Activated naive CD8-positive, alpha-beta T cell (primary cell): ENCODE measurements around the gene EFNB2.

Experiments
- H3K27ac Mint-ChIP-seq: one replicate; pipeline ENCODE4 v1.8.0; 2021; ENCODE audit warnings: mixed read lengths
- H3K27me3 Mint-ChIP-seq: one replicate; pipeline ENCODE4 v1.8.0; 2021; ENCODE audit warnings: mixed read lengths
- H3K36me3 Mint-ChIP-seq: one replicate; pipeline ENCODE4 v1.8.0; 2021; ENCODE audit warnings: mixed read lengths
- H3K4me1 Mint-ChIP-seq: one replicate; pipeline ENCODE4 v1.8.0; 2021; ENCODE audit warnings: low read depth, mixed read lengths
- H3K4me3 Mint-ChIP-seq: one replicate; pipeline ENCODE4 v1.8.0; 2021; ENCODE audit warnings: mild to moderate bottlenecking, mixed read lengths
- H3K9me3 Mint-ChIP-seq: one replicate; pipeline ENCODE4 v1.8.0; 2021; ENCODE audit warnings: low read depth, mixed read lengths

The EFNB2 gene

DNA sequence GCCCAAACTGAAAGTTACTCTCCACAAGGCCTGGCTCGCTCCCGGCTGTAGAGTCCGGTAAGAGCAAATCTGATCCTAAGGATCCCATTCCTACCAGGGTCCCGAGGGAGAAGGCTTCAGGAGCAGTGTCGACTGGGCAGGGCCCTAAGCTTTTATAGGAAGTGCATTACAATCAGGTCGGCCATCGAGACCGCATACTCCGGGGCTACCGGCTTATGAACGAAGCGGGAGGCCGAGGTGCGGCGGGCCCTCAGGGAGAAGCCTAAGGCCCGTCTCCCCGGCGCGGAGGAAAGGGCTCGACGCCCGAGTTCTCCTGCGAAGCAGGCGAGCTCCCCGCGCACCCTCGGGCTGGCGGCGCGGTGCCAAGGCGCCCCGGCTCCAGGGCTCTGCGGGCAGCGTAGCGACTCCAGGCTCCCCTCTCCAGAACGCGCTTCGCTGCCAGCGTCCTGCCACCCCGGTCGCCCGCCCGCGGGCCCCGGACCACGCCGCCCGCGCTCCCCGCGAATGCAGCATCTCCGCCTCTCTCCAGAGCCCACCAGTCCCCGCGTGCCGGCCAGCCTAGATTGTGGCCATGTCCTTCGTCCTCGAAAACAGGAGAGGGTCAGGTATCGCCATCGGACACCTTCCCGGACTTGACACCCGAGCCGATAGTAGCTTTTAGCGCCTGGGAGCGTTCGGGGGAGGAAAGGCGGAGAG lies 1.4 kb downstream of the EFNB2 start:
- peak overlapping the region; percentile 73 for H3K4me3 Mint-ChIP-seq
- no peak overlapping the region for H3K27ac Mint-ChIP-seq
- H3K9me3 Mint-ChIP-seq = no peaks in the 10 kb centered on the region
- peaks cover 19% of the 10 kb centered on the region for H3K4me1 Mint-ChIP-seq
- H3K36me3 Mint-ChIP-seq = no peaks in the 10 kb centered on the region
- peaks cover 23% of the 10 kb centered on the region for H3K27me3 Mint-ChIP-seq

DNA sequence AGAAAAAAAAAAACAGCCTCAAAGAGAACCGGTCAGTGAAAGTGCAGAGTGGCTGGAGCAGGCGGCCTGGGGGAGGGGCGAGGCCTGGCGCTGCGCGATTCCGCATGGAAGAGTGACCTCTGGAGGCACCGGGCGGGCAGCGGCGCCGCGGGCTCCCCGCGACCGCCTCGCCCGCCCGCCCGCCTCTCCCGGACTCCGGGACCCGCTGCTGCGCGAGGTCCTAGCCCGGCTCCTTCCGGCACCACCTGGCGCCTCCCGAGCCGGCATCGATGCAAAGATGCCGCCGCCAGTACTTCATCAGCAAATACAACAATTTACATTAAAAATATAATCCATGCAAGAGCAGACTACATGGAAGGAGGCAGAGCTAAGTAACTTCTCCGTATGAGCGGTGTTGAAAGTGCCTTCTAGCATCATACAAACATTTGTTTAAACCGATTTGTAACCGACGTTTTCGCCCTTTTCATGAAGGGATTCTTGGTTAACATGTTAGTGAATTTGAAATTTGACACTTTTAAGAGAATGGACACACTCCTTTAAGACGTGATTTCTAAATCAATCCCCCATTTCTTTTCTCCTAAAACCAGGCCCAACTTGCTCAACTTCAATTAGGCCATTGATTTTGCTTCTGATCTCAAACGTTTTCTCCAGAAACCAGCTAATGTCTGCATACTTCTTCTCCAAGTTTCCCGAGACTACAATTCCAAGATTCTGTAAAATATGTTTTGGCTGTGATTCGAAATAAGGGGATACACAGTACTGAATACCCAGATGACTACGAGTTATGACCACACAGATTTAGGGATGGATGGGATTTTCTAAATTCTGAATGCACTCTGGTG lies 2.1 kb downstream of the EFNB2 start:
- peak overlapping the region; percentile 69 for H3K4me3 Mint-ChIP-seq
- H3K27me3 Mint-ChIP-seq = peaks cover 23% of the 10 kb centered on the region
- peaks cover 19% of the 10 kb centered on the region for H3K4me1 Mint-ChIP-seq
- no peaks in the 10 kb centered on the region for H3K36me3 Mint-ChIP-seq
- H3K9me3 Mint-ChIP-seq = no peaks in the 10 kb centered on the region
- no peak overlapping the region for H3K27ac Mint-ChIP-seq

DNA sequence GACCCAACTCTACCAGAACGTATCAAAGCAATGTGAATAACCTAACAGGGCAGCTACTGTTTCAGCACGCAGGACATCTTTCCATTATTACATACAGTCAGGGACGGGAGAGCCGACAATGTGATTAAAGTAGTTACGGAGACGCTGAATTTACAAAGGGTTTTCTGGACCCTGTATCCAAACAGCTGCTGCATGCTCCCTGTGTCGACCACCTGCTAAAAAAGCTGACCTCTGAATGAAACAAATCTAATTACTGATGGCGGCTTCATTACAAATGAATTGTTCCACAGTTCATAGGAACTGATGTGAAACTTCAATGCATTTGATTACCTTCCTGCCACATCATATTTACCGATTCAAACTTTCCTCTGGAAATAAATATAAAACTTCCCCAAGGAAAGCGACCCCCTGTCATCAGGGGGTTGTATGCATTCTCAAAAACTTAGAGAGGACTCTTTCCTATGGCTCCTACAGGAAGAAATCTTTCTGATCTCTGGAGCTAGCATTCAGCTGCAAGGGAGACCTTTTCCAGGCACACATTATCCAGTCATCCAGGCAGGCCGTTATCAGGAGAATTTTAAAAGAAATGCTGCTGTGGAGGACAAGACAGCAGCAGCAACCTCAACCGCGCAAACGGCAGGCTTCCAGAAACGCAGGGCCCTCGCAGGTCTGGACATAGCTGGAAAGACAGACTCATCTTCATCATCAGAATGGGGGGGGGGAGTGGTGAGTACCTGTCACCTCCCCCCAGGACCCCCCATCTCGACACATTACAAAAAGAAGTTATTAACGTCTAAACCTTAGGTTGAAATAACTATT lies 3.1 kb downstream of the EFNB2 start:
- H3K36me3 Mint-ChIP-seq = no peaks in the 10 kb centered on the region
- H3K4me3 Mint-ChIP-seq = peak overlapping the region; percentile 62
- peaks cover 19% of the 10 kb centered on the region for H3K4me1 Mint-ChIP-seq
- no peaks in the 10 kb centered on the region for H3K9me3 Mint-ChIP-seq
- H3K27me3 Mint-ChIP-seq = peaks cover 23% of the 10 kb centered on the region
- H3K27ac Mint-ChIP-seq = no peak overlapping the region

DNA sequence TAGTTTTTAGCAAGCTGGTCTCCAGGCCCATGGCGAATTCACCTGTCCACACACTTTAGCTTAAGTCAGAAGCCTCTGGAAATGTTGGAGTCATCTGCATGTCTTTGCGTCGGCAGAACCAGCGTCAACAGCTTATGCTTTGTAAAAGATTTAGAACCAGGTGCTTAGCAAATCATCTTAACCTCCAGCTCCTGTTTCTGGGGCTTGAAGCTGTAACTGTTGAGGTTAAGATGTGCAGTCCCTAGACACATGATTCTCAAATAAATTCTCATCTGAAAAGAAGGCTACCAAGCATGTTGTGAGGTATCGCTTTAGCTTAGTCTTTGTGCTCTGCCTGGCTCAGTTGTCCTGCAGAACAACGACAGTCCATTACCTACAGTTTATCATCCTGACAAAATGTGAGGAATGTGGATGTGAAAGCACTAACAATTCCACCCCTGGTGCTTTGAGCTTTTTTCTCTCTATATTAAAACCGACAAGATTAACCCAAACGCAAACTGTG lies 4.4 kb downstream of the EFNB2 start:
- Mint-ChIP-seq H3K36me3 (no peaks in the 10 kb centered on the region), H3K27me3 (peaks cover 28% of the 10 kb centered on the region), H3K4me1 (peaks cover 13% of the 10 kb centered on the region), H3K4me3 (no peak overlapping the region), H3K9me3 (no peaks in the 10 kb centered on the region), H3K27ac (no peak overlapping the region)

DNA sequence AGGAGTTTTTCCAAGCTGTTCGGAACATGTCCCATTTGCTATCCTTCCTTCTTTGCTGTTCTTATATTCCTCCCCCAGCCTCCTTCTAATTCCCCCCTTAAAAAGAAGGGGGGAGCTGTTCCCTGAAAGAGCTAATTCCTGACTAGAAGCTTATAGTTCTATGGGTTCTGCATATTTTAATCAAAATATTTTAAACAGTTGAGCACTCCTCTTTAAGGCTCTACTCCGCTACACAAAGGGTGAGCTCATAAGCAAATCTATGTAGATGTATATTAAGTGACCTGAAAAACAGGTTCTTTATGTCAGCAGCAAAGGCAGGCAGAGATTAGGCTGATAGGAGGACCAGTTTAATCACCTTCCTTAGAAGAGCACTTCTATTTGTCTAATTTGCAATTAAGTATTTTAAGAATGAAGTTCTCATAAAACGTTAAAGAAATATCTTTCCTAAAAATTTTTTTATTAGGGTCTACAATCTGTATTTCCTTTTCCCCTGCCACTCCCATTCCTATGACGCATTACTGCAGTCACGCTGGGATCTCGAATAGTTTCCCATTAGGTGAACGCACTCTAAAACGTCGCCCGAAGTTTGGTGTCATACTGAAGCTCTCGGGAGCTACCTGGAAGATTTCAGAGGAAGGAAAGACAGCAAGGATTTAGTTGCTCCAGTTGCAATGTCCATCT lies 5.2 kb downstream of the EFNB2 start:
- H3K27me3 Mint-ChIP-seq = peaks cover 28% of the 10 kb centered on the region
- peaks cover 13% of the 10 kb centered on the region for H3K4me1 Mint-ChIP-seq
- H3K4me3 Mint-ChIP-seq = no peak overlapping the region
- no peak overlapping the region for H3K27ac Mint-ChIP-seq
- H3K9me3 Mint-ChIP-seq = no peaks in the 10 kb centered on the region
- H3K36me3 Mint-ChIP-seq = no peaks in the 10 kb centered on the region

DNA sequence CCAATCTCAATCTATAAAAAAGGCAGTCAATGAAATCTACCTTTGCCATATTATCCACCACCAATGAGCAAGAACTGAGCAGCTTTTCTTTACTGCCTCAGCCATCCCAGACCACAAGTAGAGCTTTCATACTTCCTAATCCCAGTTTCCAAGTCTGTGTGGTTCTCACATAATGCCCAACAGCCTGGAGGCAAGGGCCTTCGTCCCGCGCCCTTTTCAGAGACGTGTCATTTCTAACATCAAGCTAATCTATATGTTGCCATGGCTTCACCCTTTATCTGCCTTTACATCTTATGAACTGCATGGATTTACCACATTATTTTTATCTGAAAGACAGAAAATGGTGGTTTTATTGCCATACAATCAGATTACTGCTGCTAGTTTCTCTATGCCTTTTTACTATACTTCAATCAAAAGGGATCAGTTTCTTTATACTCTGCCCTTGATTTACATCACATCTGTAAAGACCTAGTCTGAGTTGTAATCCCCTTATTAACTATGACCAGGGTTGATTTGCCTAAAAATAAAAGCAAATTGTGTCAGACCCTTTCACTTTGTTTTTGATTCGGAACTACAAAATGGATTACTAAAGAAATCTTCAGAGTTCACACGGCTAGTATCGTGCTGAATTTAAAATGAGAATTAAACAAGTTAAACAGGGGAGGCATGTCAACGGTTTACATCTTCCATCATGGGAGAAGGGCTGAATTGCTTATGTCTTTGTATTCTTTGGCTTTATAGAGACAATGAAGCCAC lies 5.9 kb downstream of the EFNB2 start:
- H3K36me3 Mint-ChIP-seq = no peaks in the 10 kb centered on the region
- H3K27me3 Mint-ChIP-seq = peaks cover 28% of the 10 kb centered on the region
- H3K4me3 Mint-ChIP-seq = no peak overlapping the region

DNA sequence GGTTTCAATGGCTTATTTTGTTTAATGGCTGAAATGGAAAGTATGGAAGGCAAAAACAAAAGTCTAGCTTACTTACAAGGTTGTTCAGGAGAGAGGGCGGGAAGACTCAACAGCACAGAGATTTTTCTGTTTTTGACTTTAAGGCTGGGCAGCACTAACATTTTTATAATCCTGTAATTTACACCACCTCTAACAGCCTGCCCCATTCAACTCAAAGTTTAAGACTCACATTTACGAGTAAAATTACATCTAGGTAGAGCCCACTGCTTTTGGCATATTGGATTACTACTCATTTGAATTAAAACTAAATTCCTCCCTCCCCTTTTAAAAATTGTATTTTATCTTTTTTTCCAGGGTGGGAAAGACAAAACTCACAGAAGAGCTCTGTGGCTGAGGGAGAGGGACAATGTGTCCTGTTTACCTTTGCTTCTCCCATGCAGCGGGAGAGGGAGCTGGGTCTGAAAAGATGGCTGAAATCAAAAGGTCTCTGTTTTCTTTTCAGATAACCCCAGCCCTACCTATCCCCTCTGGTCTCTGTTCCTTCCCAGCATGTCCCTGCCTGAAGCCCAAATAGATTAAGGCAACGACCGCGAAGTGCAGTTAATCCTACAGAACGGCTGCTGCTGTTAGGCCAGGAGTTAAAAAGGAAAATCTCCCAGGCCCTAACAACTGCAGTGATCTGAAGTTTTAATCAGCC lies 6.6 kb downstream of the EFNB2 start:
- Mint-ChIP-seq H3K9me3 (no peaks in the 10 kb centered on the region), H3K36me3 (no peaks in the 10 kb centered on the region), H3K4me3 (no peak overlapping the region), H3K27me3 (peaks cover 29% of the 10 kb centered on the region), H3K27ac (no peak overlapping the region), H3K4me1 (peaks cover 10% of the 10 kb centered on the region)

More for the DNA sequence above, 5.9 kb downstream of the EFNB2 start:
- no peak overlapping the region for H3K27ac Mint-ChIP-seq
- H3K4me1 Mint-ChIP-seq = peaks cover 12% of the 10 kb centered on the region
- H3K9me3 Mint-ChIP-seq = no peaks in the 10 kb centered on the region

DNA sequence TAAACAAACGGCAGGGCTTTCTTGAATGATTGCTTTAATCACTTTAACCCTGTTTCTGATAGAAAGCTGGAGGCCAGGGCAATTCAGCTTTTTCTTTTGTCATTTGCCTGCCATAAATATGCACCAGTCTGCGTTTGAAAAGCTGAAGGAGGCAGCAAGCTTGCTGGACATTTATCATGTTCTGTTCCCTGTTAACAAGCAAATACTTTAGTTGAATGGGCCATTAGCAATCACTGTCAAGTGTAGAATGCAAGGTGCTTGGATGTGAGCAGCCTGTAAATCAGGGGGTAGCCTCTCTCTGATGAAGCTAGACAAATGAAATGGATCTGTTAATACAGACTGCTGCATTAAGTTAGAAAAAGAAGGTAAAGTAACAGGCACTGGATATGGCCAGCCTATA lies 7.6 kb downstream of the EFNB2 start:
- Mint-ChIP-seq H3K9me3 (no peaks in the 10 kb centered on the region), H3K4me3 (no peak overlapping the region), H3K27me3 (peaks cover 26% of the 10 kb centered on the region), H3K27ac (no peak overlapping the region), H3K36me3 (no peaks in the 10 kb centered on the region), H3K4me1 (peaks cover 2% of the 10 kb centered on the region)

DNA sequence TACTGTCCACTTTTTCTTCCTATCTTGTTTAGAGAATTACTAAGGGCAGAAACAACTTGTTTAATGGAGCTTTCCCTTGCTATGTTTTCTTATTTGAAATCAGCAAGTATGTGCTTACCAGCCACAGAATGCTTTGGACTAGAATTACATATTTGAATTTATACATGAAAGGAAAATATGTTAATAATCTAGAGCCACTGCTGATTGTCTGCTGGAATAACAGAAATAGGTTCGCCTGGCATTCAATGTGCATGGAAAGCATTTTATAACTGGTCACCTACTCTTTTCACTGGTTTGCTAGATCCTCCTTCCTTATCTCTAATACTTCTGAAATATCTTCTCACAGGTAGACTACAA lies 8.0 kb downstream of the EFNB2 start:
- Mint-ChIP-seq H3K9me3 (no peaks in the 10 kb centered on the region), H3K27ac (no peak overlapping the region)

DNA sequence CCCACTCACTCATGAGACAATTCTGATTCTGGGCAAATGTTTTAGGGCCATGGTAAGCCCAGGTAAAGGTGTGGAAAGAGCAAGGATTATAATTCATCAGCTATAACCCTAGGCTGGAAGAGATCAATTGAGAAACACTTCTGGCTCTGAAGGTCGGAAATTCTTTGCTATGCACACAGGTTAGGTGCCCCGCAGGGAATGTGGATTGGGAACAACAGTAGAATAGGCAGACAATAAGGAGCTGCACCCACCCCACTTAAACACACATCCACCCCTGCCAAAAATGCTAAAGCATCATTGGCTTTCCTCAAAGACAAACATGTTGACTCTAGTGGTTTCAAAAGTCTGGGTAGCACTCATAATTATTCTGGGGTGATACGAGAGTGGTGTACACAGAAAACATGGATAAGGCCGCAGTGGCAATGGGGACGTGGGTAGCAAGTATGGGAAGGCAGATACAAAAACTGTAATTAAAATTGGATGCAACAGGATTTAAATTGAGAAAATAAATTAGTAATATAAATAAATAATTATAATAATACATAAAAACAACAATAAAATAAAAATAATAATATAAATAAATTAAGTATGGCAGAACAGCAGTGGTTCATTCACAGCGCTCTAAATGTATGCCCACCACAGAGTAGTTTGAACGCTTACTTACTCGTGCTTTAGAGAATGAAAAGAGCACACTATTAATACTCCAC lies 8.6 kb downstream of the EFNB2 start:
- H3K36me3 Mint-ChIP-seq = no peaks in the 10 kb centered on the region
- H3K4me1 Mint-ChIP-seq = no peaks in the 10 kb centered on the region
- no peak overlapping the region for H3K27ac Mint-ChIP-seq
- no peaks in the 10 kb centered on the region for H3K9me3 Mint-ChIP-seq
- peaks cover 24% of the 10 kb centered on the region for H3K27me3 Mint-ChIP-seq
- H3K4me3 Mint-ChIP-seq = no peak overlapping the region

More for the DNA sequence above, 8.0 kb downstream of the EFNB2 start:
- Mint-ChIP-seq H3K36me3 (no peaks in the 10 kb centered on the region), H3K4me1 (no peaks in the 10 kb centered on the region), H3K4me3 (no peak overlapping the region), H3K27me3 (peaks cover 26% of the 10 kb centered on the region)

DNA sequence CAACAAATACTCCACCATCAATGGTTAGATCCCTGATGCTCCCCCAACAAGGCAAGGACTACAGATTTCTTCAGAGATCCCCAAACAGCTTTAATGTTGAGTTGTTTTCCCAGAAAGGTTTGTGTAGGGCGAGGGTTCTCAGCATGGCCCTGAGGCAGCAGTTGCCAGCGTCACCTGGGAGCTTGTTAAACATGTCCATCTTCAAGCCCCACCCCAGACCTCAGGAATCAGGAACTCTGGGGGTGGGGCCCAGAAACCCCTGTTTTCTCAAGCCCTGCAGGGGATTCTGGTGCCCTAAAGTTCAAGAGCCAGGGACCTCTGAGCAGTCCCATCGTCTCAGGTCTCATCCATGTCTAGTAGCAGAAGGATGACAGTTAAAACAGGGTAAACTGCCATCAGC lies 9.6 kb downstream of the EFNB2 start:
- H3K27ac Mint-ChIP-seq = no peak overlapping the region
- no peaks in the 10 kb centered on the region for H3K9me3 Mint-ChIP-seq
- H3K27me3 Mint-ChIP-seq = peaks cover 24% of the 10 kb centered on the region
- H3K36me3 Mint-ChIP-seq = no peaks in the 10 kb centered on the region
- H3K4me3 Mint-ChIP-seq = no peak overlapping the region
- H3K4me1 Mint-ChIP-seq = no peaks in the 10 kb centered on the region

DNA sequence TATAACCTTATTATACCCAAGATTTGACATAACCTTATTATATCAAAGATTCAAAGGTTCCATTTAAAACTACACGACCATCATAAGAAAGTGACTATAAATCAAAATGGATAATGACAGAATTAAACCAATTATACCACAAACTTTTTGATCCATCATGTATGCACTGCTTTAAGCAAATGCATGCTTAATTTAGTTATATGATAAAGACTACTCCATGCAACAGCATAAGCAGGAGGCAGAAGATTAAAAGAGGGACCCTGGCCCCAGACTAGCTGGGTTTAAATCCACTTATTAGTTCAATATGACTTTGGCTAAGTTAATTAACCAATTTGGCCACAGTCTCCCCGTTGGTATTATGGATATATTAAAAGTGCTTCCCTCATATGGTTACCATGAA lies 11.4 kb downstream of the EFNB2 start:
- H3K27me3 Mint-ChIP-seq = peaks cover 15% of the 10 kb centered on the region
- H3K9me3 Mint-ChIP-seq = no peaks in the 10 kb centered on the region
- H3K27ac Mint-ChIP-seq = no peak overlapping the region
- H3K36me3 Mint-ChIP-seq = no peaks in the 10 kb centered on the region
- no peak overlapping the region for H3K4me3 Mint-ChIP-seq
- no peaks in the 10 kb centered on the region for H3K4me1 Mint-ChIP-seq

DNA sequence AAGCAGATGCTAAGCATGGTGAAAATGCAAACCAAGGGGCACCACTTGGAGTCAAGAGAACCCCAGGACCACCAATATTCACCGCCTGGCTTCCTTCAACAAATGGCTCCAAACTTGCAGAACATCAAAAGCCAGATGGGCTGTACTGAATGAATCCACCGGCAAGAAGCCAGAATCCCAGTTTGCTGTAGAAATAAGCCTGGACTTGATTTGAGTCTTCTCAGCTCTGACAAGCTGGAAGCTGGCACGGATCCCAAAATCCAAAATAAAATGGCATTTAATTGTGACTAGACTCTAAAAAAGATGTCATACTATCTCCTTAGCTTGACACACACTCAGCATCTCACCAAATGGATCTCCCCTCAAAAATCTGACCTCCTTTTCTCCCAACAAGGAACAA lies 11.9 kb downstream of the EFNB2 start:
- no peaks in the 10 kb centered on the region for H3K9me3 Mint-ChIP-seq
- peaks cover 15% of the 10 kb centered on the region for H3K27me3 Mint-ChIP-seq
- H3K36me3 Mint-ChIP-seq = no peaks in the 10 kb centered on the region
- H3K27ac Mint-ChIP-seq = no peak overlapping the region
- H3K4me1 Mint-ChIP-seq = no peaks in the 10 kb centered on the region
- no peak overlapping the region for H3K4me3 Mint-ChIP-seq
